ENCODE measurements around the gene PPM1L.

PPM1L gene

GRCh38 chr3:161100994-161101393 lies 345.0 kb downstream of the PPM1L start:
- no peak for TF ChIP-seq CTCF (IDR thresholded peaks at IDR 0.05; ENCODE audit: insufficient read depth, low read length, poor library complexity, severe bottlenecking)
- H3K27me3 ChIP-seq (replicated peaks; ENCODE audit: control insufficient read depth, insufficient read depth, low read length) = no peaks in the 10 kb centered on the region; the same call in 1 of the 2 replicates
- no peak for DNase-seq (ENCODE audit: extremely low read depth, insufficient read length)
- no peaks in the 10 kb centered on the region for H3K36me3 ChIP-seq (ENCODE audit: control insufficient read depth, insufficient read depth, low read length)
- no peak overlapping the region for H3K4me3 ChIP-seq (replicated peaks; ENCODE audit: low read depth, low read length)

- H3K27me3 ChIP-seq (replicated peaks; ENCODE audit: control insufficient read depth, insufficient read depth, low read length) = no peaks in the 10 kb centered on the region; the same call in 1 of the 2 replicates
- H3K36me3 ChIP-seq (ENCODE audit: control insufficient read depth, insufficient read depth, low read length) = no peaks in the 10 kb centered on the region
- TF ChIP-seq CTCF (IDR thresholded peaks at IDR 0.05; ENCODE audit: insufficient read depth, low read length, poor library complexity, severe bottlenecking) = no peak
- no peak overlapping the region for H3K4me3 ChIP-seq (replicated peaks; ENCODE audit: low read depth, low read length)
- DNase-seq (ENCODE audit: extremely low read depth, insufficient read length) = no peak
These were observed 345.6 kb downstream of the PPM1L start for GRCh38 chr3:161101609-161102008.

- H3K27me3 ChIP-seq (replicated peaks; ENCODE audit: control insufficient read depth, insufficient read depth, low read length) = no peaks in the 10 kb centered on the region; the same call in 1 of the 2 replicates
- no peak overlapping the region for H3K4me3 ChIP-seq (replicated peaks; ENCODE audit: low read depth, low read length)
- TF ChIP-seq CTCF (IDR thresholded peaks at IDR 0.05; ENCODE audit: insufficient read depth, low read length, poor library complexity, severe bottlenecking) = no peak
- H3K36me3 ChIP-seq (ENCODE audit: control insufficient read depth, insufficient read depth, low read length) = no peaks in the 10 kb centered on the region
- no peak for DNase-seq (ENCODE audit: extremely low read depth, insufficient read length)
These were observed 347.9 kb downstream of the PPM1L start for GRCh38 chr3:161103776-161104385.

GRCh38 chr3:161104561-161105551 lies 348.8 kb downstream of the PPM1L start, which contains the start of gene B3GALNT1:
Gene B3GALNT1 (minus strand): TSS chr3:161105349. CDS start chr3:161086754, 18,595 bp downstream.
- TF ChIP-seq CTCF (IDR thresholded peaks at IDR 0.05; ENCODE audit: insufficient read depth, low read length, poor library complexity, severe bottlenecking) = no peak
- Histone ChIP-seq H3K27me3 (replicated peaks; ENCODE audit: control insufficient read depth, insufficient read depth, low read length) (no peaks in the 10 kb centered on the region; the same call in 1 of the 2 replicates), H3K4me3 (replicated peaks; ENCODE audit: low read depth, low read length) (peak within 1 kb of the TSS; percentile 50), H3K36me3 (ENCODE audit: control insufficient read depth, insufficient read depth, low read length) (no peaks in the 10 kb centered on the region)
- DNase-seq (ENCODE audit: extremely low read depth, insufficient read length) = peak; percentile 70

- Histone ChIP-seq H3K36me3 (ENCODE audit: control insufficient read depth, insufficient read depth, low read length) (no peaks in the 10 kb centered on the region), H3K27me3 (replicated peaks; ENCODE audit: control insufficient read depth, insufficient read depth, low read length) (no peaks in the 10 kb centered on the region; the same call in 1 of the 2 replicates), H3K4me3 (replicated peaks; ENCODE audit: low read depth, low read length) (no peak overlapping the region)
- no peak for DNase-seq (ENCODE audit: extremely low read depth, insufficient read length)
- TF ChIP-seq CTCF (IDR thresholded peaks at IDR 0.05; ENCODE audit: insufficient read depth, low read length, poor library complexity, severe bottlenecking) = no peak
These were observed 351.3 kb downstream of the PPM1L start for GRCh38 chr3:161107311-161107710.
